ENCODE results near the gene OR4D2. TPM values are rescaled to one million over a fixed set of nuclear protein-coding genes. Genes with fewer than 3 reads are reported as not detected.

The OR4D2 gene
- total RNA-seq, 4 donors from 2014 or later, result not detected

GRCh38 chr17:58189436-58190146 lies 22.8 kb downstream of the OR4D2 start:
- intact Hi-C loops (cut with DNase I; ENCODE audit: low total_unique reads), result no loop called here
- Histone ChIP-seq H3K9me3 (no peaks in the 10 kb centered on the region), H3K36me3 (no peaks in the 10 kb centered on the region), H3K4me1 (no peaks in the 10 kb centered on the region), H3K4me3 (no peak overlapping the region), H3K27ac (no peak overlapping the region), H3K27me3 (no peaks in the 10 kb centered on the region)
- DNase-seq, result no peak
- no peak for TF ChIP-seq POLR2A (IDR thresholded peaks at IDR 0.05)
- TF ChIP-seq CTCF (IDR thresholded peaks at IDR 0.05), result no peak

GRCh38 chr17:58191241-58191896 lies 24.6 kb downstream of the OR4D2 start:
- H3K4me1 ChIP-seq, result no peaks in the 10 kb centered on the region

GRCh38 chr17:58192612-58193011 lies 25.8 kb downstream of the OR4D2 start, which contains the start of gene EPX:
TSS of gene EPX (plus strand) at chr17:58192726. CDS start at chr17:58192847, 121 bp downstream.
- Histone ChIP-seq H3K4me3 (no peak within 1 kb of the TSS), H3K27ac (no peak within 1 kb of the TSS), H3K36me3 (no peaks in the 10 kb centered on the region), H3K27me3 (no peaks in the 10 kb centered on the region), H3K9me3 (no peaks in the 10 kb centered on the region), H3K4me1 (no peaks in the 10 kb centered on the region)
- intact Hi-C loops (cut with DNase I; ENCODE audit: low total_unique reads), result no loop called here
- TF ChIP-seq POLR2A (IDR thresholded peaks at IDR 0.05) (no peak), CTCF (IDR thresholded peaks at IDR 0.05) (no peak)
- no peak for DNase-seq

More at GRCh38 chr17:58191241-58191896, 24.6 kb downstream of the OR4D2 start:
- Histone ChIP-seq H3K36me3 (no peaks in the 10 kb centered on the region), H3K27me3 (no peaks in the 10 kb centered on the region), H3K9me3 (no peaks in the 10 kb centered on the region), H3K4me3 (no peak overlapping the region), H3K27ac (no peak overlapping the region)
- TF ChIP-seq CTCF (IDR thresholded peaks at IDR 0.05) (no peak), POLR2A (IDR thresholded peaks at IDR 0.05) (no peak)
- intact Hi-C loops (cut with DNase I; ENCODE audit: low total_unique reads), result no loop called here
- DNase-seq, result no peak

- no peak overlapping the region for H3K27ac ChIP-seq
- intact Hi-C loops (cut with DNase I; ENCODE audit: low total_unique reads), result no loop called here
- no peak overlapping the region for H3K4me3 ChIP-seq
- no peaks in the 10 kb centered on the region for H3K9me3 ChIP-seq
- H3K27me3 ChIP-seq, result no peaks in the 10 kb centered on the region
- no peak for DNase-seq
- TF ChIP-seq POLR2A (IDR thresholded peaks at IDR 0.05) (no peak), CTCF (IDR thresholded peaks at IDR 0.05) (no peak)
- H3K4me1 ChIP-seq, result no peaks in the 10 kb centered on the region
- H3K36me3 ChIP-seq, result no peaks in the 10 kb centered on the region
These were observed 27.0 kb downstream of the OR4D2 start for GRCh38 chr17:58193641-58194255.
